ENCODE results near the gene TOPBP1.

DNA sequence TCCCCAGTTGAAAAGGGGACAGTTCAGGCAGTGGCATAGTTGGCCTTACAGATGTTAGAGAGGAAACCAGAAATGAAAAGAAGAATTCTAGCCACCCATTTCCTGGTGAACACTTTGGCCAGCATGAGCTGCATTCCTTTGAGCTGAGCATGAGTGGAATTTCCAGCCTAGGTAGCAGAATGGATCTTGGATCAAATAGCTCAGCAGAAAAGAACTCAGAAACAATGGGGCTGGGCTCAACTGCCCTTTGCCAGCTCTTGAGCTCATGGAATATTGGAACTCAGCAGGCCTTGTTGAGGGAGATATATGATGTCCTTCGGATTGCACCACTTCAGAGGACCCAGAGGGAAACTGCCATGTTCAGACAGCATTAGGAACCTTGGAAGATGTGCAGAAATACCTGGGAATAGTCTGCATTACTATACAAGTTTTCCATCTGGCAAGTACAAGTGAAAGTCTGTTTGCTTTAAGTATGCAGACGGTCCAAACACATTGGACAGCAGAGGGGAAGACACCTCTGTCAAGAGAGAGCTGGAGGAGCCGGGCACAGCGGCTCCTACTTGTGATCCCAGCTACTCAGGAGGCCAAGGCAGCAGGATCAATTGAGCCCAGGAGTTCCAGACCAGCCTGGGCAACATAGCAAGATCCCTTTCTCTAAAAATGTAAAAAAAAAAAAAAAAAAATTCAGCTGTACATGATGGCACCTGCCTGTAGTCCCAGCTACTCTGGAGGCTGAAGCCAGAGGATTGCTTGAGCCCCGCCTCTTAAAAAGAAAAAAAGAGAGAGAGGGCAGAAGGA is 91.4 kb downstream of the TOPBP1 start:
- TF ChIP-seq, protein P1, sequence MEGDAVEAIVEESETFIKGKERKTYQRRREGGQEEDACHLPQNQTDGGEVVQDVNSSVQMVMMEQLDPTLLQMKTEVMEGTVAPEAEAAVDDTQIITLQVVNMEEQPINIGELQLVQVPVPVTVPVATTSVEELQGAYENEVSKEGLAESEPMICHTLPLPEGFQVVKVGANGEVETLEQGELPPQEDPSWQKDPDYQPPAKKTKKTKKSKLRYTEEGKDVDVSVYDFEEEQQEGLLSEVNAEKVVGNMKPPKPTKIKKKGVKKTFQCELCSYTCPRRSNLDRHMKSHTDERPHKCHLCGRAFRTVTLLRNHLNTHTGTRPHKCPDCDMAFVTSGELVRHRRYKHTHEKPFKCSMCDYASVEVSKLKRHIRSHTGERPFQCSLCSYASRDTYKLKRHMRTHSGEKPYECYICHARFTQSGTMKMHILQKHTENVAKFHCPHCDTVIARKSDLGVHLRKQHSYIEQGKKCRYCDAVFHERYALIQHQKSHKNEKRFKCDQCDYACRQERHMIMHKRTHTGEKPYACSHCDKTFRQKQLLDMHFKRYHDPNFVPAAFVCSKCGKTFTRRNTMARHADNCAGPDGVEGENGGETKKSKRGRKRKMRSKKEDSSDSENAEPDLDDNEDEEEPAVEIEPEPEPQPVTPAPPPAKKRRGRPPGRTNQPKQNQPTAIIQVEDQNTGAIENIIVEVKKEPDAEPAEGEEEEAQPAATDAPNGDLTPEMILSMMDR (IDR thresholded peaks at IDR 0.05; ENCODE audit: low read depth, low read length): no peak
- no peak for TF ChIP-seq EZH2phosphoT487 (IDR thresholded peaks at IDR 0.05; ENCODE audit: low read depth)
